HepG2 (cell line): Measurements from ENCODE around the gene EZH2. TPM values are rescaled to one million over a fixed set of nuclear protein-coding genes. Genes with fewer than 3 reads are reported as not detected.

ENCODE experiments used
- ATAC-seq: fragments of 200-7000 bp; cut with Tn5 transposase; 3 replicates; pipeline ENCODE4 v1.9.1; 2020; ENCODE audit warnings: mild to moderate bottlenecking, moderate library complexity
- BruUV-seq: library from RNA; stranded (reverse); fragments of 400-500 nt; replicated peaks from 2 replicates; lab custom pipeline; 2021; lab: Mats Ljungman, UMichigan
- CTCF ChIA-PET: fragments of 300-600 bp; formaldehyde crosslinking; extraction: SDS; loops from one replicate; lab custom pipeline; 2021; ENCODE audit warnings: low total read pairs, inconsistent platforms, low intra/inter-chr PET ratio; lab: Yijun Ruan, JAX
- POLR2A ChIA-PET: fragments of 350-600 bp; sonication (Branson Sonifier 250); formaldehyde crosslinking; loops from one replicate; lab custom pipeline; 2020; ENCODE audit warnings: antibody characterized with exemption, inconsistent platforms; lab: Yijun Ruan, JAX
- DNase-seq: peaks from one replicate; pipeline ENCODE4 v3.0.0-alpha.2; 2015; ENCODE audit warnings: low spot score
- FAIRE-seq: peaks from 3 replicates; lab custom pipeline; 2011; peaks lifted over from hg19 to GRCh38; lab: Jason Lieb, UNC
- H2AFZ ChIP-seq: one replicate; pipeline ENCODE4 v1.6.1; 2011; ENCODE audit warnings: low read length, inconsistent platforms
- H3K27ac ChIP-seq: fragments of 300-600 bp; 3 replicates; pipeline ENCODE4 v1.8.0; 2011; ENCODE audit warnings: mixed run types, mild to moderate bottlenecking, mixed read lengths, low read length, inconsistent platforms; ENCODE audit not compliant: insufficient read depth; ENCODE audit errors: extremely low read length
- H3K27me3 ChIP-seq, 2 experiments: fragments of 200-600 bp in 1 of 2; 2 replicates in 1 of 2; 3 replicates in 1 of 2; pipeline versions ENCODE4 v1.6.0 to v1.8.0; 2011; ENCODE audit warnings: low read length in 2 of 2, mild to moderate bottlenecking in 2 of 2, moderate library complexity in 2 of 2, inconsistent platforms in 1 of 2; ENCODE audit not compliant: insufficient read depth in 2 of 2, control insufficient read depth in 1 of 2
- H3K36me3 ChIP-seq, 2 experiments: fragments of 200-600 bp in 1 of 2; replicated peaks in 1 of 2; 2 replicates in 1 of 2; 3 replicates in 1 of 2; pipeline versions ENCODE4 v1.5.1 to v1.8.0; 2011; ENCODE audit warnings: low read length in 2 of 2, inconsistent platforms in 1 of 2; ENCODE audit not compliant: insufficient read depth in 2 of 2, control insufficient read depth in 1 of 2
- H3K4me1 ChIP-seq: 2 replicates; pipeline ENCODE4 v1.5.1; 2012; ENCODE audit warnings: low read length, inconsistent platforms; ENCODE audit not compliant: insufficient read depth
- H3K4me2 ChIP-seq: 2 replicates; pipeline ENCODE4 v1.6.0; 2011; ENCODE audit warnings: low read depth, low read length, inconsistent platforms
- H3K4me3 ChIP-seq, 3 experiments: fragments of 200-600 bp in 1 of 3; sonication (generic), shearing (Covaris generic) in 1 of 3; replicated peaks in 1 of 3; 2 replicates each; pipeline ENCODE4 v1.5.1; 2011 to 2016; ENCODE audit warnings: low read length in 3 of 3, inconsistent platforms in 2 of 3, low read depth in 2 of 3, mild to moderate bottlenecking in 2 of 3, control low read depth in 1 of 3, mixed read lengths in 1 of 3; ENCODE audit not compliant: insufficient read depth in 1 of 3
- H3K79me2 ChIP-seq: one replicate; pipeline ENCODE4 v1.6.1; 2011; ENCODE audit warnings: low read length, inconsistent platforms; ENCODE audit not compliant: insufficient read depth
- H3K9ac ChIP-seq: 2 replicates; pipeline ENCODE4 v1.6.0; 2011; ENCODE audit warnings: mild to moderate bottlenecking, low read depth, low read length, inconsistent platforms; ENCODE audit not compliant: insufficient read depth
- H3K9me3 ChIP-seq: 2 replicates; pipeline ENCODE4 v1.5.1; 2012; ENCODE audit warnings: mild to moderate bottlenecking, low read length
- H4K20me1 ChIP-seq: 2 replicates; pipeline ENCODE4 v1.6.0; 2011; ENCODE audit warnings: inconsistent platforms, mild to moderate bottlenecking, low read length, moderate library complexity; ENCODE audit not compliant: insufficient read depth
- CREB3 ChIP-seq: sonication (generic); formaldehyde crosslinking; IDR thresholded peaks from 2 replicates; pipeline ENCODE4 v1.5.0; 2020; ENCODE audit warnings: missing genetic modification reagents
- KLF16 ChIP-seq, 2 experiments: sonication (generic) in 1 of 2; formaldehyde crosslinking in 1 of 2; IDR thresholded peaks; 2 replicates each; pipeline versions ENCODE4 v1.6.1 to v1.8.0; 2016 to 2023; ENCODE audit warnings: missing genetic modification reagents in 2 of 2, missing compliant biosample characterization in 1 of 2
- SALL1 ChIP-seq: sonication (generic); formaldehyde crosslinking; IDR thresholded peaks from 2 replicates; pipeline ENCODE4 v1.8.0; 2022; ENCODE audit warnings: mild to moderate bottlenecking, missing genetic modification reagents
- ZBTB42 ChIP-seq: sonication (generic); formaldehyde crosslinking; IDR thresholded peaks from 2 replicates; pipeline ENCODE4 v1.5.0; 2020; ENCODE audit warnings: mild to moderate bottlenecking, missing genetic modification reagents
- ZFP91 ChIP-seq: sonication (generic); formaldehyde crosslinking; IDR thresholded peaks from 2 replicates; pipeline ENCODE4 v1.9.0; 2022; ENCODE audit warnings: missing genetic modification reagents, mild to moderate bottlenecking, borderline replicate concordance
- ZHX2 ChIP-seq, 2 experiments: sonication (generic) in 1 of 2; formaldehyde crosslinking in 1 of 2; IDR thresholded peaks; 2 replicates each; pipeline versions ENCODE4 v1.6.1 to v1.9.0; 2014 to 2022; ENCODE audit warnings: antibody characterized with exemption in 1 of 2, borderline replicate concordance in 1 of 2, inconsistent platforms in 1 of 2, low read depth in 1 of 2, missing genetic modification reagents in 1 of 2
- ZIK1 ChIP-seq: sonication (generic); formaldehyde crosslinking; IDR thresholded peaks from 2 replicates; pipeline ENCODE4 v1.5.0; 2020; ENCODE audit warnings: mild to moderate bottlenecking, low read depth, missing genetic modification reagents, borderline replicate concordance
- ZKSCAN5 ChIP-seq: sonication (generic); formaldehyde crosslinking; IDR thresholded peaks from 2 replicates; pipeline ENCODE4 v1.5.1; 2020; ENCODE audit warnings: mild to moderate bottlenecking, missing genetic modification reagents
- ZNF513 ChIP-seq: sonication (generic); formaldehyde crosslinking; conservative IDR thresholded peaks from 2 replicates; pipeline ENCODE4 v1.5.0; 2020; ENCODE audit warnings: missing genetic modification reagents
- ZSCAN5A ChIP-seq: sonication (generic); formaldehyde crosslinking; IDR thresholded peaks from 2 replicates; pipeline ENCODE4 v1.8.0; 2022; ENCODE audit warnings: mild to moderate bottlenecking, missing genetic modification reagents, borderline replicate concordance
- WGBS: methylation state at CpG from one replicate; pipeline ENCODE4 v1.1.6; 2017; ENCODE audit warnings: low lambda C conversion rate; 5-methylcytosine and 5-hydroxymethylcytosine counted together
- in situ Hi-C: cut with HindIII; loops from 2 replicates; pipeline ENCODE4 v1.10.0; 2017; ENCODE audit warnings: low pct_unique_long_range_greater_than_20kb; ENCODE audit not compliant: extremely low pct_ligation_motif_present
- intact Hi-C: fragments of 100-400 bp; cut with micrococcal nuclease; formaldehyde crosslinking; loops from one replicate; pipeline ENCODE4 v1.10.0; 2022; ENCODE audit not compliant: unreplicated experiment
- polyA plus RNA-seq, 8 experiments: library from polyadenylated mRNA; depleted of rRNA in 3 of 8; stranded (reverse) in 7 of 8; unstranded in 1 of 8; fragments of >200 nt; fragmentation: Illumina TruSeq in 4 of 8; extraction: Trizol in 4 of 8; gene quantifications; 2 replicates each; pipeline versions ENCODE4 v1.2.1 to v1.2.3, GENCODE V29; 2011 to 2016; ENCODE audit warnings: low read depth in 4 of 8, missing spikeins in 1 of 8, mixed read lengths in 1 of 8; ENCODE audit not compliant: insufficient read depth in 1 of 8
- total RNA-seq, 5 experiments: library from RNA; depleted of rRNA; stranded (reverse); fragments of >200 nt; fragmentation: Illumina TruSeq; extraction: Trizol; gene quantifications; 2 replicates each; pipeline ENCODE4 v1.2.3, GENCODE V29; 2016; ENCODE audit warnings: low read depth in 1 of 5

EZH2 gene
- total and polyA plus RNA-seq, 2 of the 13 experiments (the other 11 are each of a cell fraction or from before 2014, with no cell fraction given): 26.0 to 34.3 TPM

GRCh38 chr7:148862481-148862880 lies 21.6 kb downstream of the EZH2 start:
- ChIA-PET POLR2A (no interaction called here), CTCF (no interaction called here)
- Histone ChIP-seq H3K27ac (peak overlapping the region; percentile 1), H2AFZ (no peak overlapping the region), H3K79me2 (peaks cover 83% of the 10 kb centered on the region), H3K27me3 (no peaks in the 10 kb centered on the region), H3K9me3 (no peaks in the 10 kb centered on the region), H3K4me3 (no peak overlapping the region), H3K4me1 (peaks cover 43% of the 10 kb centered on the region), H3K9ac (no peak overlapping the region), H3K4me2 (no peak overlapping the region), H3K36me3 (no peaks in the 10 kb centered on the region; a peak in 1 of 5 replicates), H4K20me1 (peaks cover 3% of the 10 kb centered on the region; the same call in 1 of the 2 replicates)
- ATAC-seq (no peak), FAIRE-seq (no peak), DNase-seq (no peak)
- intact Hi-C loops (no loop called here), in situ Hi-C loops (no loop called here)
- 71% methylated on average over 3 of the region's 3 CpGs for WGBS
- no TSS peak for BruUV-seq
- TF ChIP-seq ZIK1 (CRISPR knock-in tag): no peak
- no peak for TF ChIP-seq ZBTB42 (CRISPR knock-in tag)
- no peak for TF ChIP-seq KLF16 (CRISPR knock-in tag; IDR thresholded peaks at IDR 0.05)
- TF ChIP-seq ZHX2 (IDR thresholded peaks at IDR 0.05; ENCODE audit: low read depth): no peak
- TF ChIP-seq ZHX2 (CRISPR knock-in tag; IDR thresholded peaks at IDR 0.05; ENCODE audit: borderline replicate concordance): no peak
- TF ChIP-seq ZSCAN5A (CRISPR knock-in tag): no peak
- no peak for TF ChIP-seq ZFP91 (CRISPR knock-in tag)
- no peak for TF ChIP-seq ZKSCAN5
- TF ChIP-seq CREB3: no peak
- TF ChIP-seq SALL1 (CRISPR knock-in tag): no peak
- no peak for TF ChIP-seq ZNF513 (CRISPR knock-in tag)
